H9 (cell line): ENCODE results near the gene NPAS2. TPM values are rescaled to one million over a fixed set of nuclear protein-coding genes. Genes with fewer than 3 reads are reported as not detected.

Experiments used
- DNase-seq: peaks from one replicate; pipeline ENCODE4 v3.0.0-alpha.2; 2017
- H2AFZ ChIP-seq: one replicate; pipeline ENCODE4 v1.6.1; 2013; ENCODE audit warnings: mild to moderate bottlenecking, low read length, control low read depth, moderate library complexity
- H2AK5ac ChIP-seq: 2 replicates; pipeline ENCODE4 v1.6.1; 2013; ENCODE audit warnings: low read length, control low read depth, mixed read lengths; ENCODE audit not compliant: insufficient read length
- H2BK120ac ChIP-seq: one replicate; pipeline ENCODE4 v1.6.1; 2013; ENCODE audit warnings: low read depth, mild to moderate bottlenecking, low read length, control low read depth, inconsistent platforms; ENCODE audit not compliant: poor library complexity, severe bottlenecking
- H2BK12ac ChIP-seq: 2 replicates; pipeline ENCODE4 v1.6.1; 2013; ENCODE audit warnings: low read length, control low read depth, mixed read lengths, low read depth; ENCODE audit not compliant: insufficient read length
- H2BK15ac ChIP-seq: 2 replicates; pipeline ENCODE4 v1.6.1; 2013; ENCODE audit warnings: low read depth, low read length, control low read depth
- H2BK20ac ChIP-seq: one replicate; pipeline ENCODE4 v1.6.1; 2013; ENCODE audit warnings: low read depth, mild to moderate bottlenecking, low read length, control low read depth, inconsistent platforms; ENCODE audit not compliant: poor library complexity, severe bottlenecking
- H2BK5ac ChIP-seq: 2 replicates; pipeline ENCODE4 v1.6.1; 2013; ENCODE audit warnings: low read length, control low read depth, mixed read lengths; ENCODE audit not compliant: insufficient read length
- H3K14ac ChIP-seq: 2 replicates; pipeline ENCODE4 v1.6.1; 2013; ENCODE audit warnings: low read length, control low read depth; ENCODE audit not compliant: insufficient read depth
- H3K18ac ChIP-seq: 2 replicates; pipeline ENCODE4 v1.6.1; 2013; ENCODE audit warnings: low read depth, mild to moderate bottlenecking, mixed read lengths, low read length, control low read depth; ENCODE audit not compliant: insufficient read length
- H3K23ac ChIP-seq: 2 replicates; pipeline ENCODE4 v1.6.1; 2013; ENCODE audit warnings: low read length, control low read depth, mixed read lengths, low read depth; ENCODE audit not compliant: insufficient read length
- H3K23me2 ChIP-seq: 2 replicates; pipeline ENCODE4 v1.6.1; 2013; ENCODE audit warnings: low read depth, mild to moderate bottlenecking, mixed read lengths, low read length, control low read depth; ENCODE audit not compliant: insufficient read length, poor library complexity, severe bottlenecking
- H3K27ac ChIP-seq: 2 replicates; pipeline ENCODE4 v1.5.1; 2013; ENCODE audit warnings: low read length, control low read depth, mixed read lengths, low read depth; ENCODE audit not compliant: insufficient read length
- H3K27me3 ChIP-seq: 2 replicates; pipeline ENCODE4 v1.6.1; 2013; ENCODE audit warnings: low read length, control low read depth, inconsistent platforms; ENCODE audit not compliant: insufficient read depth
- H3K4ac ChIP-seq: 2 replicates; pipeline ENCODE4 v1.6.1; 2013; ENCODE audit warnings: low read depth, mild to moderate bottlenecking, control low read depth, inconsistent platforms, low read length, moderate library complexity
- H3K4me1 ChIP-seq: 2 replicates; pipeline ENCODE4 v1.6.1; 2013; ENCODE audit warnings: low read length, control low read depth, inconsistent platforms; ENCODE audit not compliant: insufficient read depth
- H3K4me2 ChIP-seq: 2 replicates; pipeline ENCODE4 v1.6.1; 2013; ENCODE audit warnings: low read length, control low read depth, mixed read lengths; ENCODE audit not compliant: insufficient read length, insufficient read depth
- H3K56ac ChIP-seq: 2 replicates; pipeline ENCODE4 v1.6.1; 2013; ENCODE audit warnings: low read depth, mild to moderate bottlenecking, mixed read lengths, low read length, control low read depth; ENCODE audit not compliant: insufficient read length
- H3K79me1 ChIP-seq: 2 replicates; pipeline ENCODE4 v1.6.1; 2013; ENCODE audit warnings: low read depth, mild to moderate bottlenecking, moderate library complexity, low read length, control low read depth, inconsistent platforms; ENCODE audit not compliant: insufficient read depth, poor library complexity, severe bottlenecking
- H3K79me2 ChIP-seq: 2 replicates; pipeline ENCODE4 v1.6.1; 2013; ENCODE audit warnings: low read length, control low read depth, inconsistent platforms; ENCODE audit not compliant: insufficient read depth
- H3K9ac ChIP-seq: 2 replicates; pipeline ENCODE4 v1.6.1; 2013; ENCODE audit warnings: low read length, control low read depth, mixed read lengths; ENCODE audit not compliant: insufficient read length; ENCODE audit errors: extremely low read depth
- H3K9me3 ChIP-seq: one replicate; pipeline ENCODE4 v1.6.1; 2013; ENCODE audit warnings: low read depth, low read length, inconsistent platforms; ENCODE audit not compliant: control insufficient read depth
- H3T11ph ChIP-seq: one replicate; pipeline ENCODE4 v1.6.1; 2013; ENCODE audit warnings: mild to moderate bottlenecking, low read length, control low read depth, inconsistent platforms
- H4K20me1 ChIP-seq: one replicate; pipeline ENCODE4 v1.6.1; 2013; ENCODE audit not compliant: control insufficient read depth, insufficient read length, insufficient read depth
- H4K5ac ChIP-seq: 2 replicates; pipeline ENCODE4 v1.6.1; 2013; ENCODE audit warnings: low read depth, mild to moderate bottlenecking, mixed read lengths, low read length, control low read depth; ENCODE audit not compliant: insufficient read length
- H4K8ac ChIP-seq: replicated peaks from 2 replicates; pipeline ENCODE4 v1.6.1; 2013; ENCODE audit warnings: low read length, control low read depth, mixed read lengths, low read depth; ENCODE audit not compliant: insufficient read length
- H4K91ac ChIP-seq: 2 replicates; pipeline ENCODE4 v1.6.1; 2013; ENCODE audit warnings: low read depth, mild to moderate bottlenecking, moderate library complexity, mixed read lengths, low read length, control low read depth; ENCODE audit not compliant: insufficient read length
- H3K27ac Mint-ChIP-seq, 3 experiments: 2 replicates in 2 of 3; 3 replicates in 1 of 3; pipeline ENCODE4 v1.8.0; 2020 to 2021; ENCODE audit warnings: mixed read lengths in 3 of 3, mild to moderate bottlenecking in 1 of 3, moderate library complexity in 1 of 3
- H3K27me3 Mint-ChIP-seq: 2 replicates; pipeline ENCODE4 v1.8.0; 2021; ENCODE audit warnings: low read depth, mild to moderate bottlenecking, moderate library complexity, mixed read lengths
- H3K36me3 Mint-ChIP-seq, 3 experiments: 2 replicates in 2 of 3; 3 replicates in 1 of 3; pipeline ENCODE4 v1.8.0; 2020 to 2021; ENCODE audit warnings: low read depth in 3 of 3, mixed read lengths in 3 of 3; ENCODE audit not compliant: insufficient read depth in 1 of 3
- H3K4me1 Mint-ChIP-seq, 2 experiments: 2 replicates each; pipeline ENCODE4 v1.8.0; 2020; ENCODE audit warnings: mixed read lengths in 2 of 2
- H3K4me3 Mint-ChIP-seq, 2 experiments: 2 replicates in 1 of 2; 3 replicates in 1 of 2; pipeline ENCODE4 v1.8.0; 2020 to 2021; ENCODE audit warnings: mild to moderate bottlenecking in 2 of 2, mixed read lengths in 2 of 2, moderate library complexity in 1 of 2
- H3K9me3 Mint-ChIP-seq, 2 experiments: 2 replicates in 1 of 2; 3 replicates in 1 of 2; pipeline ENCODE4 v1.8.0; 2020; ENCODE audit warnings: mild to moderate bottlenecking in 2 of 2, mixed read lengths in 2 of 2, moderate library complexity in 1 of 2
- WGBS: extraction: QIAGEN DNeasy Blood & Tissue Kit; methylation state at CpG from one replicate; pipeline ENCODE4 v1.1.7; 2013; ENCODE audit warnings: missing lambda C conversion rate, low lambda C conversion rate, mixed read lengths; ENCODE audit not compliant: insufficient read length; ENCODE audit errors: extremely low coverage; 5-methylcytosine and 5-hydroxymethylcytosine counted together
- total RNA-seq: library from RNA; stranded (reverse); gene quantifications from 2 replicates; pipeline ENCODE4 v1.2.1, GENCODE V29; 2021
- TF ChIP-seq, protein P1 (sequence below): fragments of 200-600 bp; sonication (generic); conservative IDR thresholded peaks from 3 replicates; pipeline ENCODE4 v1.8.0; 2021; ENCODE audit warnings: antibody characterized with exemption, mild to moderate bottlenecking

The NPAS2 gene
- total RNA-seq, 1 experiment from 2014 or later = 1.3 TPM

DNA sequence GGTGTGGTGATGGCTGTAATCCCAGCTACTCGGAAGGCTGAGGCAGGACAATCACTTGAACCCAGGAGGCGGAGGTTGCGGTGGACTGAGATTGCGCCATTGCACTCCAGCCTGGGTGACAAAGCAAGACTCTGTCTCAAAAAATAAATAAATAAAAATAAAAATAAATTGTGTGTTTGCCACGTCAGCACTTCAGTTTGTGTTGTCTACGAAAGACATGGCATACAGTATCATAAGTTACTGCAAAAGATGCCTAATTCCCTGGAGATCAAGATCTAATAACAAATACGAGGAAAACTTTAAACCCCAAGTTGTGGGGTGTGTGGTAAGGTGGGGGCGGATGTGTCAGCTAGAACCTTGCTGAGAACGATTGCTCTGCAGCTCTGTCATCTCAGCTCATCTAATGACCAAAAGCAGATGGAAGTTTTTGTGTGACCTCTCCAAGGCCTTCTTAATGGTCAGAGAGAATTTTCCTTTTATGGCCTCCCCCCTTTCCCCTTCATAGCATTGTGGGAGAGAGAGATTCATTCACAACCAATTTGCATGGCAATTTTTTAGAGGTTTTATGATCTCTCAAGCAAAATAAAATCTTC is 11.3 kb downstream of the NPAS2 start:
- H3K27ac ChIP-seq = no peak overlapping the region
- H3K18ac ChIP-seq = no peak overlapping the region
- H3K14ac ChIP-seq = no peak overlapping the region
- no peaks in the 10 kb centered on the region for H3K4me1 ChIP-seq
- H3K4me2 ChIP-seq = no peak overlapping the region
- Mint-ChIP-seq H3K4me3 (no peak overlapping the region), H3K27me3 (peaks cover 4% of the 10 kb centered on the region; the same call in 1 of the 2 replicates), H3K9me3 (peaks cover 5 to 11% of the 10 kb centered on the region in 2 experiments; a peak in 3 of 5 replicates), H3K27ac (no peak overlapping the region), H3K36me3 (no peaks in the 10 kb centered on the region; a peak in 2 of 7 replicates), H3K4me1 (no peaks in the 10 kb centered on the region)
- no peaks in the 10 kb centered on the region for H3K79me2 ChIP-seq
- H3K23ac ChIP-seq = no peak overlapping the region
- H4K5ac ChIP-seq = no peak overlapping the region
- no peaks in the 10 kb centered on the region for H3K79me1 ChIP-seq
- H2BK5ac ChIP-seq = no peak overlapping the region
- no peak overlapping the region for H3T11ph ChIP-seq
- no peak overlapping the region for H4K8ac ChIP-seq
- no peaks in the 10 kb centered on the region for H3K9me3 ChIP-seq
- no peak overlapping the region for H2BK120ac ChIP-seq
- no peak overlapping the region for H3K4ac ChIP-seq
- no peak overlapping the region for H2BK12ac ChIP-seq
- TF ChIP-seq, protein P1, sequence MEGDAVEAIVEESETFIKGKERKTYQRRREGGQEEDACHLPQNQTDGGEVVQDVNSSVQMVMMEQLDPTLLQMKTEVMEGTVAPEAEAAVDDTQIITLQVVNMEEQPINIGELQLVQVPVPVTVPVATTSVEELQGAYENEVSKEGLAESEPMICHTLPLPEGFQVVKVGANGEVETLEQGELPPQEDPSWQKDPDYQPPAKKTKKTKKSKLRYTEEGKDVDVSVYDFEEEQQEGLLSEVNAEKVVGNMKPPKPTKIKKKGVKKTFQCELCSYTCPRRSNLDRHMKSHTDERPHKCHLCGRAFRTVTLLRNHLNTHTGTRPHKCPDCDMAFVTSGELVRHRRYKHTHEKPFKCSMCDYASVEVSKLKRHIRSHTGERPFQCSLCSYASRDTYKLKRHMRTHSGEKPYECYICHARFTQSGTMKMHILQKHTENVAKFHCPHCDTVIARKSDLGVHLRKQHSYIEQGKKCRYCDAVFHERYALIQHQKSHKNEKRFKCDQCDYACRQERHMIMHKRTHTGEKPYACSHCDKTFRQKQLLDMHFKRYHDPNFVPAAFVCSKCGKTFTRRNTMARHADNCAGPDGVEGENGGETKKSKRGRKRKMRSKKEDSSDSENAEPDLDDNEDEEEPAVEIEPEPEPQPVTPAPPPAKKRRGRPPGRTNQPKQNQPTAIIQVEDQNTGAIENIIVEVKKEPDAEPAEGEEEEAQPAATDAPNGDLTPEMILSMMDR = no peak
- no peak overlapping the region for H2BK20ac ChIP-seq
- H3K9ac ChIP-seq = no peak overlapping the region
- WGBS = no CpG with 5 or more reads among the region's 9 CpGs
- H2AK5ac ChIP-seq = no peak overlapping the region
- H3K23me2 ChIP-seq = no peaks in the 10 kb centered on the region
- H3K56ac ChIP-seq = no peak overlapping the region
- H4K91ac ChIP-seq = no peak overlapping the region
- no peaks in the 10 kb centered on the region for H3K27me3 ChIP-seq
- no peak for DNase-seq
- H4K20me1 ChIP-seq = no peaks in the 10 kb centered on the region
- H2AFZ ChIP-seq = no peak overlapping the region
- no peak overlapping the region for H2BK15ac ChIP-seq
